TTC549 (cell line): ENCODE results near the gene TRIM36.

ENCODE experiments used
- FAIRE-seq: peaks from 2 replicates; lab custom pipeline; 2012; peaks lifted over from hg19 to GRCh38; lab: Jason Lieb, UNC

TRIM36 gene

DNA sequence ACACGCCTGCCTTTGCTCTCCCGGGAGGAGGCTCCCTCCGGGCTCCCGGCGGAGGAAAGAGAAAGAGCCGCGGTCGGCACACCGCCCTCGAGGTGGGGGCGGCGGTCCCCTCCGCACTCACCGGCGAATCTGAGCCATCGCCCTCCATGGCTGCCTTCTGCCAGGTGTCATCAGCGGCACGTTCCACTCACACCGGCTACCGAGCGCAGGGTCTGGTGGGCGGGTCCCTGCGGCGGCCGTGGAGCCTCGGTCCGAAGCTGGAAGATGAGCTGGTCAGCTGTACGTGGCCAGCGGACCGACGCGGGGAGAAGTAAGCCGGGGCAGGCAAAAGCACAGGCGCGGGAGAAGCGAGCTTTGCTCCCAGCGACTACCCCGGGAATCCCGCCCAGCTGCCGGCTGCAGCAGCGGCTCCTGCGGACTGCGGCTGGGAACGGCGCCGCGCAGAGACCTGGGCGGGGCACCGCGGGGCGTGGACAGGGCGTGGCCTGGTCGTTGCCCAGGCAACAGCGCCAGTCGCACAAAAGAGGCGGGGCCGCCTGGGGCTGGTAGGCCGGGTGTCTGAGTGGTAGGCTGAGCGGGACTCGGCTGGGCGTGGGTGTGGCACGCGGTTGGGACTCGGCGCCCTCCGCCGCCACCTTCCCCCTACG is at the start of gene TRIM36:
Gene TRIM36 (minus strand): TSS at position 422 of the 647 bp plus-strand sequence. CDS start 274 bp downstream, at position 148.
- no peak for FAIRE-seq

DNA sequence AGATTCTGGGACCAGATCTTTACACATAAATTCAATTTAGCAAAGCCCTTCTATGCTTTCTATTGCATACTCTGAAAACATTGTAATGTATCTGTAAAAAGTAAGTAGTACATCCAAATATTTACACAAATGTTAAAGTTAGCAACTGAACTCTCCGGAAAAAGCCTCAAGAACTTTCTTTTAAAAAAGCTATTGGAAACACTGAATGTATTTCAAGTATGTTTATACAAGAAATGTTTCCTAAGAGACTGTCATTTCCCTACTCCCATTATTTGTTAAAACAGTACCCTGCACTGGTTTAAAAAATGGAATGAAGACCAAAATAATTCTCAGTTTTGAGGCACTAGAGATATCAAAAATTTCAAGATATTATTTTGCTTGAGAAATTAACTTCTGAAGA is 44.8 kb upstream of the TRIM36 start:
- FAIRE-seq: no peak

- FAIRE-seq: no peak
Measured at GRCh38 chr5:115209279-115209678, 39.6 kb upstream of the TRIM36 start.

DNA sequence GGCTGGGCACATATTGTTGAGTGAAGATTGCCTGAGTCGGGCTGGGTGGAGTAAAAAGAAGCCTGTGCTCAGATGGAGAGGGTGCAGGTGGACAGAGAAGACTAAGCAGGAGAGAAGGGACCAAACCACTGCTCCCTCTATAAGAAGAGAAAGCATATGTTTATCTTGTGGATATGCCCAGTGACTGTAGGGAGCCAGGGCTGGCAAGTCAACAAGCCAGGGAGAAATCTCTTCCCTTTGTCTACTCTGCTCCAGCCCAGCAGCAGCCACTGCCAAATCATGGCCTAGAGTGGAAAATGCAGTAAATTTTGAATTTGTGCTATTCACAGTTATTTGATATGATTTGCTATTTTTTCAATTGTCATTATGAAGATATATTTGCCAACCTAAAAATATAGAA is 33.2 kb upstream of the TRIM36 start:
- no peak for FAIRE-seq

- FAIRE-seq: no peak
Measured at GRCh38 chr5:115196161-115196560, 26.5 kb upstream of the TRIM36 start.

- FAIRE-seq: no peak
Measured at GRCh38 chr5:115194676-115195075, 25.0 kb upstream of the TRIM36 start.

- FAIRE-seq: no peak
Measured at GRCh38 chr5:115193295-115193694, 23.6 kb upstream of the TRIM36 start.

- no peak for FAIRE-seq
Measured at GRCh38 chr5:115192098-115192497, 22.4 kb upstream of the TRIM36 start.

DNA sequence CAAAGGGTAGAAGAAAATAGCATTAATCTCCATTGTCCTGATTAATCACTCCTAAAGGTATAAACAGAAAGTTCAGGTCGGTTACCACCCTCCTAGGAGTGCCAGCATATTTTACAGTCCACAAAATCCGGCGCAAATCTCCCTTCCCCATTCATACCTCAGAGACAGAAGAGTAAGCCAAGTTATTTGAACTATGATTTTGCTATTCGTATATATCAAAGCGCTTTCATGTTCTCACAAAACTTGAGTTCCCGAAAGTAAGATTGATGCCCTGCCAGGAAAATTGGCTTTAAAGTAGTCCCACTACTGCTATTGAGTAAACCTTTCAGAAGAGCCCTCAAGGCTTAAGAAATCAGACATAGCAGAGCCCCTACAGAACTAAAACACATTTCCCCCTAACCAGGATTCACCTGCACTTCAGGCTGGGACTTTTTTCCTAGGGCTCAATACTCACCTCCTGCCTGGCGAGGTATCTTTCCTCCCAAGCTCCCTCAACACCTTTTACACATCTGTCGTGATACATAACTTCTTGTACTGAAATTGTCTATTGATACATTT is 21.8 kb upstream of the TRIM36 start:
- no peak for FAIRE-seq

GRCh38 chr5:115190388-115190787 is 20.7 kb upstream of the TRIM36 start:
- FAIRE-seq: no peak

GRCh38 chr5:115189866-115190265 is 20.2 kb upstream of the TRIM36 start:
- no peak for FAIRE-seq

GRCh38 chr5:115186794-115187193 is 17.1 kb upstream of the TRIM36 start:
- FAIRE-seq: no peak

GRCh38 chr5:115184770-115185169 is 15.1 kb upstream of the TRIM36 start:
- FAIRE-seq: no peak

GRCh38 chr5:115181757-115182156 is 12.0 kb upstream of the TRIM36 start:
- no peak for FAIRE-seq

DNA sequence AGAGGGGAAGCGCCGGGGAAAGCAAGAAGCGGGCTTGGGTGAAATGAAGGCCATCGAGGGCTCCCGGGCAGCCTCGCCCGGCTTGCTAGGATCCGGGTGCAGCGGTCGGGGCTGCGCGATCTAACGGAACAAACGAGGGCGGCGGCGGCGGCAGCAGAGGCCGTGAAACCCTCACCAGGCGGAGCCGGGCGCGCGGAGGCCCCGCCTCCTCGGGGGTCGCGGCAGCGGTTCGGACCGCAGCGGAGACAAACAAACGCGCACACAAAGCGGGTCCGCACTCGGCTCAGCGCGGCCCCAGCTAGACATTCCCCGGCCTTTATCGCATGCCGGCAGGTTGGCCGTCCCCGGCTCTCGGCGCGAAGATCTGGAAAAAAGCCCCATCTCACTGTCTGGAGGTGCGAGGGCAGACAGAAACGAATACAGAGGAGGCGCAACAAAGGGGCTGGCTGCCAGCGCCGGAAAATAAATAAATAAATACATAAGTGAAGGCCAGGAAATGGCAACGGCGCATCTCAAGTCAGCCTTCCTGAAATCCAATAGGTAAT is 10.5 kb upstream of the TRIM36 start:
- no peak for FAIRE-seq

- no peak for FAIRE-seq
Measured at GRCh38 chr5:115179394-115180164, 9.9 kb upstream of the TRIM36 start.

DNA sequence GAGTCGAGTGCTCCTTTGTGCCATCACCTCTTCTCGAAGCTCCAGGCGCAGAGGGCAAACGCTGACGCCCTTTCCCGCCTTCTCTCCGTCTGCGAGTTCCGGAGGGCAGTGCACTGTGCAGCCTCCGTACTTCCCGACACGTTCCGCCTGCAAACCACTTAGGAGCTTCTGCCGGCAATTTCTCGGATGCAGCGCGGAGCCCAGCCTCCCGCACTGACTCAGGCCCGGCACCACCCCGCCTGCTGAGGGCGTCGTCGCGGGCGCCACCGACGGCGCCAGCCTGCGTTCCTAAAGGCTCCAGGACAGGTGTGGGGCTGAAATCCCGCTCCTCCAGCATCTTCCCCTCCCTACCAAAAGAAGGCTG is 9.3 kb upstream of the TRIM36 start:
- no peak for FAIRE-seq

- no peak for FAIRE-seq
Measured at GRCh38 chr5:115170929-115171510, 1.3 kb upstream of the TRIM36 start.

GRCh38 chr5:115170134-115170928 is 623 bp upstream of the TRIM36 start:
- no peak for FAIRE-seq

GRCh38 chr5:115168829-115169486 is 750 bp downstream of the TRIM36 start:
- FAIRE-seq: no peak

GRCh38 chr5:115166744-115167393 is 2.8 kb downstream of the TRIM36 start:
- FAIRE-seq: no peak
